ENCODE results near the gene KIF3C.
A peak's percentile ranks its signal among the peaks of the same experiment; 100 is the strongest.
"Not testable (repeated sequence)": the region's sequence is repeated elsewhere in the genome, so short reads cannot be mapped to it uniquely, and the experiment has no call there.

KIF3C gene

GRCh38 chr2:25982273-25982967, at the start of gene KIF3C:
Gene KIF3C (minus strand): TSS chr2:25982497. CDS start chr2:25981917, 580 bp downstream.
- DNase-seq (ENCODE audit: low spot score): peak; percentile 38

GRCh38 chr2:26028083-26028482, 45.8 kb upstream of the KIF3C start:
- not testable (repeated sequence) for DNase-seq (ENCODE audit: low spot score)

- no peak for DNase-seq (ENCODE audit: low spot score)
These were observed 43.2 kb upstream of the KIF3C start for GRCh38 chr2:26025509-26025908.

- DNase-seq (ENCODE audit: low spot score): no peak
These were observed 42.0 kb upstream of the KIF3C start for GRCh38 chr2:26024260-26024659.

- no peak for DNase-seq (ENCODE audit: low spot score)
These were observed 37.9 kb upstream of the KIF3C start for GRCh38 chr2:26020231-26020640.

- peak; percentile 76 for DNase-seq (ENCODE audit: low spot score)
These were observed 36.1 kb upstream of the KIF3C start for GRCh38 chr2:26018184-26019055.

- DNase-seq (ENCODE audit: low spot score): no peak
These were observed 35.3 kb upstream of the KIF3C start for GRCh38 chr2:26017464-26018183.

- not testable (repeated sequence) for DNase-seq (ENCODE audit: low spot score)
These were observed 34.4 kb upstream of the KIF3C start for GRCh38 chr2:26016706-26017045.

- no peak for DNase-seq (ENCODE audit: low spot score)
These were observed 33.9 kb upstream of the KIF3C start for GRCh38 chr2:26016012-26016705.

- DNase-seq (ENCODE audit: low spot score): no peak
These were observed 31.4 kb upstream of the KIF3C start for GRCh38 chr2:26013668-26014067.

- DNase-seq (ENCODE audit: low spot score): peak; percentile 35
These were observed 29.9 kb upstream of the KIF3C start for GRCh38 chr2:26011990-26012856.

- no peak for DNase-seq (ENCODE audit: low spot score)
These were observed 29.3 kb upstream of the KIF3C start for GRCh38 chr2:26011609-26011989.

- no peak for DNase-seq (ENCODE audit: low spot score)
These were observed 28.6 kb upstream of the KIF3C start for GRCh38 chr2:26010943-26011342.

- no peak for DNase-seq (ENCODE audit: low spot score)
These were observed 27.3 kb upstream of the KIF3C start for GRCh38 chr2:26009567-26009963.

- DNase-seq (ENCODE audit: low spot score): no peak
These were observed 26.7 kb upstream of the KIF3C start for GRCh38 chr2:26008851-26009566.

GRCh38 chr2:26008095-26008494, 25.8 kb upstream of the KIF3C start:
- DNase-seq (ENCODE audit: low spot score): no peak

GRCh38 chr2:26002632-26003310, 20.5 kb upstream of the KIF3C start:
- no peak for DNase-seq (ENCODE audit: low spot score)

- no peak for DNase-seq (ENCODE audit: low spot score)
These were observed 19.6 kb upstream of the KIF3C start for GRCh38 chr2:26001743-26002351.

GRCh38 chr2:26000561-26001082, 18.3 kb upstream of the KIF3C start:
- peak; percentile 53 for DNase-seq (ENCODE audit: low spot score)

All from COLO829 (cell line).